Measurements from ENCODE around the gene POLR1E.

Gene POLR1E

DNA sequence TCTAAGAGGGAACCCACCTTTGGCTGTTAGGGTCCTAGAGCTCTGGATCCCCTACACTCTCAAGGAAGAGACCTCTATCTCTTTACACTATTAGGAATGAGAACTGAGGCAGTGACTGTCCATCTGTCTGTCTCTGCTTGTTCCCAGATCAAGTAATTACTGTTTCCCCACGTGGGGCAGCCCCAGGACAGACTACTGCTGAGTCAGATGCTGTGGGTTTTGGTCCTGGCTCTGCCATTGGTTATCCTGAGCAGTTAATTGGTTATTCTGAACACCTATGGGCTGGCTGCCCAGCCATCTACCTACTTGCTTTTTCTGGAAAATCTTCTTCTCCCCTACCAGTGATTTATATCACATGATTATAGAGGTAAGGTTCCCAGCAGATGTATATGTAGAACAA is 57.1 kb downstream of the POLR1E start:
- H3K27ac ChIP-seq (ENCODE audit: low read length), result no peak overlapping the region
- H3K27me3 ChIP-seq (ENCODE audit: control insufficient read depth, insufficient read depth, low read length), result no peaks in the 10 kb centered on the region
- H3K4me3 ChIP-seq (ENCODE audit: low read length), result no peak overlapping the region
- H3K9me3 ChIP-seq (ENCODE audit: control insufficient read depth, low read depth, low read length), result no peaks in the 10 kb centered on the region
- no peaks in the 10 kb centered on the region for H3K4me1 ChIP-seq (ENCODE audit: control insufficient read depth, low read depth, low read length)
- H3K9ac ChIP-seq (ENCODE audit: low read length), result no peak overlapping the region
- H3K36me3 ChIP-seq (ENCODE audit: control insufficient read depth, low read depth, low read length), result peaks cover 11% of the 10 kb centered on the region

DNA sequence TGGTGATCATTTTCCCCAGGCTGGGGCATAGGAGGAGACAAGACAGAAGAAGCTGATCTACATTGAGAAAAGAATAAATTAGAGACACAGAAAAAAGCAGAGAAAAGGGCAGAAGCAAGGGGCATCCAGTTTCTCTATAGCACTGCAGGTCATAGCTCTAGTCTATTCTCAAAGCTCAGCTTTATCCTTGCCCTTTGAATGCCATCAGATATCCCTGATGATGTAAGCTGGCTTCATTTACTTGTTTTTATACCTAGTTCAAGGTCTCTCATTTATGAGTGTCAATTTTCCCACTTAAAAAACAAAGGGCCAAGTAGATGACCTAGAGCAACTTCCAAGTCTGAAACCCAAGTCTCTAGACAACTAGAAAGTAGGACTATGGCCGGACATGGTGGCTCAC is 57.7 kb downstream of the POLR1E start:
- H3K9ac ChIP-seq (ENCODE audit: low read length), result no peak overlapping the region
- H3K9me3 ChIP-seq (ENCODE audit: control insufficient read depth, low read depth, low read length), result no peaks in the 10 kb centered on the region
- H3K36me3 ChIP-seq (ENCODE audit: control insufficient read depth, low read depth, low read length), result peaks cover 11% of the 10 kb centered on the region
- H3K4me3 ChIP-seq (ENCODE audit: low read length), result no peak overlapping the region
- H3K4me1 ChIP-seq (ENCODE audit: control insufficient read depth, low read depth, low read length), result no peaks in the 10 kb centered on the region
- no peaks in the 10 kb centered on the region for H3K27me3 ChIP-seq (ENCODE audit: control insufficient read depth, insufficient read depth, low read length)
- no peak overlapping the region for H3K27ac ChIP-seq (ENCODE audit: low read length)

DNA sequence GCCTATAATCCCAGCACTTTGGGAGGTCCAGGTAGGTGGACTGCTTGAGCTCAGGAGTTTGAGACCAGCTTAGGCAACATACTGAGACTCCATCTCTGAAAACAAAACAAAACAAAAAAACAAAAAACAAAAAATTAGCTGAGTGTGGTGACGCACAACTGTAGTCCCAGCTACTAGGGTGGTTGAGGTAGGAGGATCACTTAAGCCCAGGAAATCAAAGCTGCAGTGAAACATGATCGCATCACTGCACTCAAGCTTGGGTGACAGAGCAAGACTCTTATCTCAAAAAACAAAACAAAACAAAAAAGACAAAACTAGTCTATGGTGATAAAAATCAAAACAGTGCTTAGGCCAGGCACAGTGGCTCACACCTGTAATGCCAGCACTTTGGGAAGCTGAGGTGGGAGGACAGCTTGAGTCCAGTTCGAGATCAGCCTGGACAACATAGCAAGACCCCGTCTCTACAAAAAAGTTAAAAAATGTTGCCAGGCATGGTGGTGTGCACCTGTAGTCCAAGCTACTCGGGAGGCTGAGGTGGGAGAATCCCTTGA is 61.7 kb downstream of the POLR1E start:
- Histone ChIP-seq H3K9me3 (ENCODE audit: control insufficient read depth, low read depth, low read length) (no peaks in the 10 kb centered on the region), H3K9ac (ENCODE audit: low read length) (no peak overlapping the region), H3K4me3 (ENCODE audit: low read length) (no peak overlapping the region), H3K27me3 (ENCODE audit: control insufficient read depth, insufficient read depth, low read length) (no peaks in the 10 kb centered on the region), H3K27ac (ENCODE audit: low read length) (no peak overlapping the region), H3K36me3 (ENCODE audit: control insufficient read depth, low read depth, low read length) (no peaks in the 10 kb centered on the region), H3K4me1 (ENCODE audit: control insufficient read depth, low read depth, low read length) (no peaks in the 10 kb centered on the region)

DNA sequence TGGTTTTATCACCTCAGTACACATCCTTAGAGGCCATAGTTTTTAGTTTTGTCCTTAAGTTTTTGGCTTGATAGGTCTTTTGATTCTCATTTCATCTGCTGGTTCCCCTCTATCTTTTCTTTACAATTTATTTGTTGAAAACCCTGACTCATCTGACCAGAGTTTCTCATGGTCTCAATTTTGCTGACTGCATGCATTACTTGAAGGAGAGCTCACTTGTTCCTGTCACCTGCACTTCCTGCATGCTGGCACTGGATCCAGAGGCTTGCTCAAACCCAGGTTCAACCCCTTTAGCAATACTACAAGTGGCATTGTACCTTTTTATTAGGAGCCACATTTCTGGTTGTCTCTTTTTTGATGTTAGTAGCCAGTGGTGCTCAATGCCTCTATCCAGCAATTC is 63.8 kb downstream of the POLR1E start:
- Histone ChIP-seq H3K27ac (ENCODE audit: low read length) (no peak overlapping the region), H3K4me3 (ENCODE audit: low read length) (no peak overlapping the region)

DNA sequence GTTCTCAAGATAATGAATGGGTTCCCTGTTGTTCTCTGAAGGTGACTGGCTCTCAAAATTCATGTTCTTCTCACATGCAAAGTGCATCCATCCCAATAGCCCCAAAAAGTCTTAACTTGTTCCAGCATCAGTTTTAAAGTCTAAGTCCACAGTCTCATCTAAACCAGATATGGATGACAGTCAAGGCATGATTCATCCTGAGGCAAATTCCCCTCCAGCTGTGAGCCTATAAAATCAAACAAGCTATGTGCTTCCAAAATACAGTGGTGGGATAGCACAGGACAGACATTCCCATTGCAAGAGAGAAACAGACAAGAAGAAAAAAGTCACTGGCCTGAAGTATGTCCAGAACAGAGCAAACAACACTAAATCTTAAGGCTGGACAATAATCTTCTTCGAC is 65.0 kb downstream of the POLR1E start:
- no peak overlapping the region for H3K9ac ChIP-seq (ENCODE audit: low read length)
- no peak overlapping the region for H3K27ac ChIP-seq (ENCODE audit: low read length)
- no peak overlapping the region for H3K4me3 ChIP-seq (ENCODE audit: low read length)
- H3K4me1 ChIP-seq (ENCODE audit: control insufficient read depth, low read depth, low read length), result no peaks in the 10 kb centered on the region
- no peaks in the 10 kb centered on the region for H3K9me3 ChIP-seq (ENCODE audit: control insufficient read depth, low read depth, low read length)
- H3K36me3 ChIP-seq (ENCODE audit: control insufficient read depth, low read depth, low read length), result no peaks in the 10 kb centered on the region
- H3K27me3 ChIP-seq (ENCODE audit: control insufficient read depth, insufficient read depth, low read length), result no peaks in the 10 kb centered on the region

More for the DNA sequence above, 63.8 kb downstream of the POLR1E start:
- no peaks in the 10 kb centered on the region for H3K27me3 ChIP-seq (ENCODE audit: control insufficient read depth, insufficient read depth, low read length)
- no peaks in the 10 kb centered on the region for H3K36me3 ChIP-seq (ENCODE audit: control insufficient read depth, low read depth, low read length)
- no peaks in the 10 kb centered on the region for H3K4me1 ChIP-seq (ENCODE audit: control insufficient read depth, low read depth, low read length)
- no peaks in the 10 kb centered on the region for H3K9me3 ChIP-seq (ENCODE audit: control insufficient read depth, low read depth, low read length)
- H3K9ac ChIP-seq (ENCODE audit: low read length), result no peak overlapping the region

DNA sequence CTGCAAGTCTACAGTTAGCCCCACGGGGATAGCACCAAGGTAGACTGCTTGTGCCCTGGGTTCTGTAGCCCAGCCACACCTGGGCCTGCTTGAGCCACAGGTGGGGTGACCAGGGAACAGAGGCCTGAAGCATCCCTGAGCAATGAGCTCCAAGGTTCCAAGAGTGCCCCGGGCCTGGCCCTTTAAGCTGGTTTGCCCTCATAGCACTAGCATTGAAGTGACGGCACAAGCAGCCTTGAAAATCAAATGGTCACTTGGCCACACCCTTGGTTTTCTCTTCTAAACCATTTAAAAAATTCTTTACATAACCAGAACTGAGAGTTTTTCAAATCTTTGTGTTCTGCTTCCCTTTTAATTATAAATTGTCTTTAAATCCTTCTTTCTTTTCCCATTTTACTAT is 65.7 kb downstream of the POLR1E start:
- H3K27me3 ChIP-seq (ENCODE audit: control insufficient read depth, insufficient read depth, low read length), result no peaks in the 10 kb centered on the region
- H3K36me3 ChIP-seq (ENCODE audit: control insufficient read depth, low read depth, low read length), result no peaks in the 10 kb centered on the region
- H3K9me3 ChIP-seq (ENCODE audit: control insufficient read depth, low read depth, low read length), result no peaks in the 10 kb centered on the region
- H3K4me3 ChIP-seq (ENCODE audit: low read length), result no peak overlapping the region
- H3K9ac ChIP-seq (ENCODE audit: low read length), result no peak overlapping the region
- H3K4me1 ChIP-seq (ENCODE audit: control insufficient read depth, low read depth, low read length), result no peaks in the 10 kb centered on the region
- no peak overlapping the region for H3K27ac ChIP-seq (ENCODE audit: low read length)

DNA sequence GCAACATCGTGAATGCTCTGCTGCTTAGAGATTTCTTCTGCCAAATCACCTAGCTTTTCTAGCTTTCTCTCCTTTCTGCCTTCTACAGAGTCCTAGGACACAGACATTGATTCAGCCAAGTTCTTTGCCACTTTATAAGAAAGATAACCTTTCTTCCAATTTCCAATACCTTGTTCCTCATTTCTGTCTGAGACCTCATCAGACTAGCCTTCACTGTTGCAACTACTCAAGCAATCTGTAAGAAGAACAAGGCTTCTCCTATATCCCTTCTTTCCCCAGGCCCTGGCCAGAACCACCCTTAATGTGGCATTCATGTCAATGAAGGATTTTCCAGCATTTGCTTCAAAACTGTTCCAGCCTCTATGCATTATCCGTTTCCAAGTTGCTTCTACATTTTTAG is 66.1 kb downstream of the POLR1E start:
- Histone ChIP-seq H3K36me3 (ENCODE audit: control insufficient read depth, low read depth, low read length) (no peaks in the 10 kb centered on the region), H3K27me3 (ENCODE audit: control insufficient read depth, insufficient read depth, low read length) (no peaks in the 10 kb centered on the region), H3K4me1 (ENCODE audit: control insufficient read depth, low read depth, low read length) (no peaks in the 10 kb centered on the region), H3K4me3 (ENCODE audit: low read length) (no peak overlapping the region), H3K9ac (ENCODE audit: low read length) (no peak overlapping the region), H3K9me3 (ENCODE audit: control insufficient read depth, low read depth, low read length) (no peaks in the 10 kb centered on the region), H3K27ac (ENCODE audit: low read length) (no peak overlapping the region)
